NCI-H69 (cell line): ENCODE data around the gene PAX2.

Experiments used
- DNase-seq: peaks from one replicate; lab custom pipeline; 2025; lab: John Stamatoyannopoulos, UW

PAX2 gene

GRCh38 chr10:100817268-100817839, 72.0 kb downstream of the PAX2 start:
- DNase-seq, result peak; percentile 3

GRCh38 chr10:100819424-100819823, 74.0 kb downstream of the PAX2 start:
- no peak for DNase-seq

GRCh38 chr10:100823194-100823593, 77.8 kb downstream of the PAX2 start:
- DNase-seq, result no peak

GRCh38 chr10:100824886-100825285, 79.5 kb downstream of the PAX2 start:
- no peak for DNase-seq

GRCh38 chr10:100825325-100825875, 80.0 kb downstream of the PAX2 start:
- DNase-seq, result no peak

GRCh38 chr10:100826031-100826651, 80.8 kb downstream of the PAX2 start:
- DNase-seq, result no peak

- DNase-seq, result no peak
Measured at GRCh38 chr10:100826661-100826982, 81.2 kb downstream of the PAX2 start.

GRCh38 chr10:100826983-100827818, 81.8 kb downstream of the PAX2 start:
- DNase-seq, result peak; percentile 46

- DNase-seq, result peak; percentile 43
Measured at GRCh38 chr10:100827819-100828737, 82.7 kb downstream of the PAX2 start.

GRCh38 chr10:100828738-100829096, 83.3 kb downstream of the PAX2 start:
- peak; percentile 10 for DNase-seq

- peak; percentile 5 for DNase-seq
Measured at GRCh38 chr10:100829097-100829870, 83.9 kb downstream of the PAX2 start.

- no peak for DNase-seq
Measured at GRCh38 chr10:100829933-100830727, 84.7 kb downstream of the PAX2 start.

- no peak for DNase-seq
Measured at GRCh38 chr10:100830728-100831111, 85.3 kb downstream of the PAX2 start.

- no peak for DNase-seq
Measured at GRCh38 chr10:100831742-100832141, 86.4 kb downstream of the PAX2 start.

GRCh38 chr10:100835810-100836209, 90.4 kb downstream of the PAX2 start:
- DNase-seq, result no peak

GRCh38 chr10:100836891-100837290, 91.5 kb downstream of the PAX2 start:
- no peak for DNase-seq

GRCh38 chr10:100837300-100837699, 91.9 kb downstream of the PAX2 start:
- DNase-seq, result no peak

- DNase-seq, result no peak
Measured at GRCh38 chr10:100838986-100839385, 93.6 kb downstream of the PAX2 start.

- no peak for DNase-seq
Measured at GRCh38 chr10:100841528-100841927, 96.1 kb downstream of the PAX2 start.

GRCh38 chr10:100847440-100847839, 102.1 kb downstream of the PAX2 start:
- DNase-seq, result no peak
